ENCODE results near the gene ACIN1.
A peak's percentile ranks its signal among the peaks of the same experiment; 100 is the strongest.

- TF ChIP-seq POLR2AphosphoS5 (IDR thresholded peaks at IDR 0.05; ENCODE audit: borderline replicate concordance, low read depth, low read length) (peak; percentile 52), EZH2 (IDR thresholded peaks at IDR 0.05) (no peak), FOXP2 (optimal IDR thresholded peaks at IDR 0.05; ENCODE audit: control extremely low read depth, extremely low read length, insufficient read depth) (no peak)
Observed at GRCh38 chr14:23068789-23069412, 26.0 kb downstream of the ACIN1 start.
